ENCODE measurements around the gene CA9. TPM values are rescaled to one million over a fixed set of nuclear protein-coding genes. Genes with fewer than 3 reads are reported as not detected.

CA9 gene
- total and polyA plus RNA-seq, 2 donors (not counting 3 experiments of a cell fraction or from before 2014, with no cell fraction given): 0.18 TPM; not detected in 1

DNA sequence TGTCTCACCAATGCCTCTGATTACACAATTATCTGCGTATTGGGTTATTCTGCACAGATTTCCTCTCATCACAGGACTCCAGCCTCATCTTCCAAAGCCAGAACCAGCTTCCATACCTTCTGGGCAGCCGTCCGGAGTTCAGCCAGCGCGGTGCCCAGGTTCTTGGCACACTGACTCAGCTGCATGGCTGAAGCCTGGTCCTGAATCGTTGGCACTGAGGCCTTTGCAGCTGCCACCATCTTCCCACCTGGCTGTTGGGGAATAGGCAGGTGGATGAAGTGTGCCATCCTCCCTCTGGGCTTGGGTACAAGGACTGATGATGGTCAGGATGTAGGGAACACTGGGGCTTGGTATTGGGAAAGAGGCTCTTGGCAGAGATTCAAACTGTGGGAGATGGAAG is 40.4 kb downstream of the CA9 start:
- H3K9me3 ChIP-seq (replicated peaks; ENCODE audit: control insufficient read depth, insufficient read depth, low read length): no peaks in the 10 kb centered on the region
- dilution Hi-C loops (cut with MboI; ENCODE audit: extremely low pct_ligation_motif_present, low sequenced_read_pairs) (no loop called here), intact Hi-C loops (cut with micrococcal nuclease) (no loop called here)
- ChIA-PET POLR2A (interaction anchor here (1.2 kb wide), 1 partner anchor 14 kb away, joined by 4 read pairs; no protein-coding TSS in a partner anchor), CTCF (interaction anchor here (0.7 to 8.9 kb wide), 2 partner anchors 9 to 17 kb away, joined by 4 to 53 read pairs; no protein-coding TSS in a partner anchor)
- peaks cover 62 to 79% of the 10 kb centered on the region in 2 experiments for H3K36me3 ChIP-seq (ENCODE audit: control insufficient read depth in 2 of 2, extremely low read depth in 1 of 2, insufficient read depth in 2 of 2, low read length in 2 of 2)
- no peaks in the 10 kb centered on the region for H3K79me2 ChIP-seq (ENCODE audit: control insufficient read depth, insufficient read depth, low read length)
- BruUV-seq (replicated peaks): TSS peak; percentile 4
- H3K4me3 ChIP-seq (replicated peaks in 1 of 3; ENCODE audit: insufficient read depth in 1 of 3, low read depth in 1 of 3, low read length in 3 of 3): no peak overlapping the region
- no peaks in the 10 kb centered on the region for H3K9me1 ChIP-seq (replicated peaks; ENCODE audit: control insufficient read depth, extremely low read depth, insufficient read depth, low read length)
- H3K4me1 ChIP-seq (ENCODE audit: control insufficient read depth, extremely low read depth, insufficient read depth, low read length): no peaks in the 10 kb centered on the region
- DNase-seq (ENCODE audit: low read depth, low spot score): no peak
- TF ChIP-seq FOS (IDR thresholded peaks at IDR 0.05; ENCODE audit: borderline replicate concordance, insufficient read depth, low read length) (no peak), MAX (IDR thresholded peaks at IDR 0.05; ENCODE audit: insufficient read depth, insufficient read length) (no peak), POLR2AphosphoS5 (IDR thresholded peaks at IDR 0.05; ENCODE audit: insufficient read depth, low read depth, low read length) (no peak), MYC (IDR thresholded peaks at IDR 0.05; ENCODE audit: low read depth, low read length) (no peak), JUN (IDR thresholded peaks at IDR 0.05; ENCODE audit: borderline replicate concordance, insufficient read depth, insufficient read length, low read depth) (no peak), POLR2A (IDR thresholded peaks at IDR 0.05; ENCODE audit: low read depth, low read length) (no peak), GATA2 (IDR thresholded peaks at IDR 0.05; ENCODE audit: insufficient read depth, insufficient read length, low read depth, low read length) (no peak), EZH2 (IDR thresholded peaks at IDR 0.05; ENCODE audit: borderline replicate concordance, low read depth, low read length, severe bottlenecking) (no peak)
- TF ChIP-seq, protein P1, sequence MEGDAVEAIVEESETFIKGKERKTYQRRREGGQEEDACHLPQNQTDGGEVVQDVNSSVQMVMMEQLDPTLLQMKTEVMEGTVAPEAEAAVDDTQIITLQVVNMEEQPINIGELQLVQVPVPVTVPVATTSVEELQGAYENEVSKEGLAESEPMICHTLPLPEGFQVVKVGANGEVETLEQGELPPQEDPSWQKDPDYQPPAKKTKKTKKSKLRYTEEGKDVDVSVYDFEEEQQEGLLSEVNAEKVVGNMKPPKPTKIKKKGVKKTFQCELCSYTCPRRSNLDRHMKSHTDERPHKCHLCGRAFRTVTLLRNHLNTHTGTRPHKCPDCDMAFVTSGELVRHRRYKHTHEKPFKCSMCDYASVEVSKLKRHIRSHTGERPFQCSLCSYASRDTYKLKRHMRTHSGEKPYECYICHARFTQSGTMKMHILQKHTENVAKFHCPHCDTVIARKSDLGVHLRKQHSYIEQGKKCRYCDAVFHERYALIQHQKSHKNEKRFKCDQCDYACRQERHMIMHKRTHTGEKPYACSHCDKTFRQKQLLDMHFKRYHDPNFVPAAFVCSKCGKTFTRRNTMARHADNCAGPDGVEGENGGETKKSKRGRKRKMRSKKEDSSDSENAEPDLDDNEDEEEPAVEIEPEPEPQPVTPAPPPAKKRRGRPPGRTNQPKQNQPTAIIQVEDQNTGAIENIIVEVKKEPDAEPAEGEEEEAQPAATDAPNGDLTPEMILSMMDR (IDR thresholded peaks at IDR 0.05; ENCODE audit: extremely low read depth in 1 of 2, insufficient read depth in 1 of 2, low read depth in 1 of 2, low read length in 2 of 2): no peak
- no peak overlapping the region for H2AFZ ChIP-seq (ENCODE audit: low read depth, low read length)
- H3K27ac ChIP-seq (ENCODE audit: insufficient read depth, low read depth, low read length): no peak overlapping the region
- H3K27me3 ChIP-seq (ENCODE audit: control insufficient read depth in 2 of 2, insufficient read depth in 2 of 2, low read length in 2 of 2): no peaks in the 10 kb centered on the region
- no peak overlapping the region for H3K4me2 ChIP-seq (ENCODE audit: insufficient read depth, low read length)
- H3K9ac ChIP-seq (replicated peaks; ENCODE audit: extremely low read depth, insufficient read depth, low read length): no peak overlapping the region
- no peaks in the 10 kb centered on the region for H4K20me1 ChIP-seq (replicated peaks; ENCODE audit: control insufficient read depth, extremely low read depth, insufficient read depth, low read length)
- no peak for FAIRE-seq
